Activated CD4-positive, alpha-beta memory T cell treated with anti-CD3 and anti-CD28 coated beads for 36 hours (primary cell): ENCODE data around the gene GLI1. TPM values are rescaled to one million over a fixed set of nuclear protein-coding genes. Genes with fewer than 3 reads are reported as not detected.
"Not testable (repeated sequence)": the region's sequence is repeated elsewhere in the genome, so short reads cannot be mapped to it uniquely, and the experiment has no call there.

ENCODE experiments used
- CTCF ChIA-PET: fragments of 350-600 bp; sonication (Branson Sonifier 250); formaldehyde crosslinking; loops from one replicate; lab custom pipeline; 2021; ENCODE audit warnings: antibody characterized with exemption, inconsistent platforms; lab: Charles Lee
- POLR2A ChIA-PET: fragments of 350-600 bp; sonication (Branson Sonifier 250); formaldehyde crosslinking; loops from one replicate; lab custom pipeline; 2021; ENCODE audit warnings: antibody characterized with exemption; lab: Charles Lee
- DNase-seq: peaks from one replicate; pipeline ENCODE4 v3.0.0-alpha.2; 2020
- H3K27ac Mint-ChIP-seq: one replicate; pipeline ENCODE4 v1.8.0; 2021; ENCODE audit warnings: mixed read lengths
- H3K27me3 Mint-ChIP-seq: one replicate; pipeline ENCODE4 v1.8.0; 2021; ENCODE audit warnings: mixed read lengths
- H3K36me3 Mint-ChIP-seq: one replicate; pipeline ENCODE4 v1.8.0; 2021; ENCODE audit warnings: mixed read lengths
- H3K4me1 Mint-ChIP-seq: one replicate; pipeline ENCODE4 v1.8.0; 2021; ENCODE audit warnings: low read depth, mixed read lengths
- H3K4me3 Mint-ChIP-seq: one replicate; pipeline ENCODE4 v1.8.0; 2021; ENCODE audit warnings: mild to moderate bottlenecking, mixed read lengths
- H3K9me3 Mint-ChIP-seq: one replicate; pipeline ENCODE4 v1.8.0; 2021; ENCODE audit warnings: mixed read lengths
- intact Hi-C: fragments of 100-400 bp; cut with micrococcal nuclease; formaldehyde crosslinking; loops from one replicate; pipeline ENCODE4 v1.15.1; 2023
- total RNA-seq, 2 experiments: library from RNA; stranded (reverse); gene quantifications; one replicate each; pipeline ENCODE4 v1.2.3, GENCODE V29; 2021

Gene GLI1
- total RNA-seq, 2 experiments from 2014 or later = 0.07 TPM; not detected in 1

DNA sequence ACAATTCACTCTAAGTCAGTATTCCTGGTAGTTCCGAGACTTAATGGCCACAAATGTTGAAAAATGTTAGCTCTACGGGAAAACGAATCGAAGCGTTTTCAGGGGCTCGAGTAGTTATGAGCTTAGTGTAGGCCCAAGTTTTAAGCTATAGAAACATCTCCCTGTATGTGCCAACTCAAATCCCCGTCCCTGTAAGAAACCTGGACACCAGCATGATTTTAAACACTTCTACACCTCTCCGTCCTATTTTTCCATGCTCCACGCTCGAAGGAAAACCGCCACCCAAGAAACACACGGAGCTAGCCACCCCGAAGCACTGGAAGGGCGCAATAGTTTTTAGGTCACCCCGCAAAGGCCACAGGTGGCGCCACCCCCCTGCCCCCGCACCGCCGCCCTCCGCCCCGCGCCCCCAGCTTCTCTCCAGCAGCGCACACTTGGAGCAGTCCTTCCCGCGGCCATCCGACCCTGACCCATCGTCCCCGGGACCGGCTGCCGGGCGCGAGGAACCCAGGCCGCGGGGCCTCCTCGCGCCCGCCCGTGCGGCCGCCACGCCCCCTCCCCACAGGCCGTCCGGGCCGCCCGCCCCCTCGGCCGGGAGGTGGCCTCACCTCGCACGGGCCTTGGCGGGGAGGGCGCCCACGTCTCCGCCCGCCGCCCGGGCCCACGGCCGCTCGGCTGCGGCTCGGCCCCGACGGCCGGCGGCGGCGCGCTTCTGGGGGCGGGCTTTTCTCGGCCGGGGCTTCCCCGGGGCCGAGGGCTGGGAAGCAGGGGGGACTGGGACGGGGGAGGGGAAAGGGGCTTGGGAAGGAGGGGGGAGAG lies 29.3 kb upstream of the GLI1 start:
- ChIA-PET CTCF (interaction anchor here (0.5 to 1.3 kb wide), 7 partner anchors 23 to 188 kb away, joined by 3 to 8 read pairs (median 3); partner anchors contain the start of genes GLI1 and INHBE), POLR2A (interaction anchor here (0.5 to 1.5 kb wide), 8 partner anchors 9 to 49 kb away, joined by 3 to 4 read pairs (median 3); partner anchors contain the start of genes ARHGAP9 and INHBE)
- Mint-ChIP-seq H3K27me3 (no peaks in the 10 kb centered on the region), H3K9me3 (no peaks in the 10 kb centered on the region), H3K4me1 (peaks cover 38% of the 10 kb centered on the region), H3K27ac (peak overlapping the region; percentile 99), H3K36me3 (peaks cover 4% of the 10 kb centered on the region), H3K4me3 (peak overlapping the region; percentile 97)
- peak; percentile 65 for DNase-seq
- intact Hi-C loops = loop anchor here (1.0 to 2.0 kb wide), 3 partner anchors 22 to 92 kb away; partner anchors contain the start of gene MBD6

DNA sequence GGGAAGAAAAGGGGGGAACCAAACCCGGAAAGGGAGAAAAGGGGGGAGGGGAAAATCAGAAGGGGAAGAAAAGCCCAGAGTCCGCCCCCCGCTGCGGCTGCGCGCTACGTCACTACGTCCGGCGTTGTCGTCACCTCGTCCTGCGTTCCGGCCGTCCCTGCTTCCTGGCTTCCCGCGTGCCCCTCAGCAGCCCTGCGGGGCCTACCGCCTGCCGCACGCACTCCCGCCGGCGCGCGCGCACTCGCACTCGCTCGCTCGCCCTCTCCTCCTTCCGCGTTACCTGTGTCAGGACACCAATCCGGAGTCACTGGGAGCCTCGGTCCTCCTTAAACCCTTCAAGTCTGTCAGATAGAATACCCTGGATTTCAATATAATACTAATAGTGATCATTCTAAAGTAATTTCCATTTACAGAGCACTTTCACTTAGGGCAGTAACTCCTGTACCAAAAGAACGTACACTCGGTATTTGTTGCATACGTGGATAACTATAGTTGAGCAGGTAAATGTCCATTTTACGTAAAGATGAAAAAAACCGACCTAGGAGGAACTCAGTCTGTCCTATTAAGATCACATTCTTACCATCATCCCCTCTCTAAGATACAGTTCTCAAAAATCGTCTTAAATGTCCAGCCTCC lies 28.5 kb upstream of the GLI1 start, which contains the start of gene R3HDM2:
TSS of gene R3HDM2 (minus strand) at position 113 of the 636 bp plus-strand sequence. CDS start 120,615 bp downstream, outside the sequence.
- Mint-ChIP-seq H3K9me3 (no peaks in the 10 kb centered on the region), H3K36me3 (peaks cover 4% of the 10 kb centered on the region), H3K4me1 (peaks cover 37% of the 10 kb centered on the region), H3K27ac (peak within 1 kb of the TSS; percentile 99), H3K27me3 (no peaks in the 10 kb centered on the region), H3K4me3 (peak within 1 kb of the TSS; percentile 97)
- CTCF ChIA-PET = interaction anchor here (1.2 to 1.3 kb wide), 2 partner anchors 22 to 192 kb away, joined by 4 read pairs; no protein-coding TSS in a partner anchor
- POLR2A ChIA-PET = no interaction called here
- DNase-seq = peak; percentile 97
- intact Hi-C loops = loop anchor here (1.0 to 2.0 kb wide), 4 partner anchors 22 to 151 kb away; partner anchors contain the start of gene MBD6

- CTCF ChIA-PET = interaction anchor here (1.0 to 1.6 kb wide), 4 partner anchors 21 to 192 kb away, joined by 3 to 6 read pairs (median 4); partner anchors contain the start of gene INHBE
- peak overlapping the region; percentile 99 for H3K27ac Mint-ChIP-seq
Observed at GRCh38 chr12:57431654-57432188, 27.9 kb upstream of the GLI1 start.

GRCh38 chr12:57433370-57433769 lies 26.2 kb upstream of the GLI1 start:
- no peak for DNase-seq
- Mint-ChIP-seq H3K4me1 (peaks cover 27% of the 10 kb centered on the region), H3K36me3 (peaks cover 4% of the 10 kb centered on the region), H3K4me3 (no peak overlapping the region), H3K9me3 (no peaks in the 10 kb centered on the region), H3K27ac (no peak overlapping the region), H3K27me3 (no peaks in the 10 kb centered on the region)
- intact Hi-C loops = no loop called here
- ChIA-PET CTCF (interaction anchor here (0.8 to 1.8 kb wide), 4 partner anchors 19 to 432 kb away, joined by 3 to 11 read pairs (median 4); partner anchors contain the start of genes GLI1 and INHBE), POLR2A (interaction anchor here (0.8 kb wide), 1 partner anchor 87 kb away, joined by 3 read pairs; no protein-coding TSS in a partner anchor)

More at GRCh38 chr12:57431654-57432188, 27.9 kb upstream of the GLI1 start:
- H3K4me1 Mint-ChIP-seq = peaks cover 32% of the 10 kb centered on the region
- H3K9me3 Mint-ChIP-seq = no peaks in the 10 kb centered on the region
- no peaks in the 10 kb centered on the region for H3K27me3 Mint-ChIP-seq
- intact Hi-C loops = loop anchor here (1.0 to 2.0 kb wide), 3 partner anchors 21 to 151 kb away; no protein-coding TSS in a partner anchor
- peak overlapping the region; percentile 89 for H3K4me3 Mint-ChIP-seq
- peaks cover 4% of the 10 kb centered on the region for H3K36me3 Mint-ChIP-seq
- POLR2A ChIA-PET = no interaction called here
- DNase-seq = no peak

DNA sequence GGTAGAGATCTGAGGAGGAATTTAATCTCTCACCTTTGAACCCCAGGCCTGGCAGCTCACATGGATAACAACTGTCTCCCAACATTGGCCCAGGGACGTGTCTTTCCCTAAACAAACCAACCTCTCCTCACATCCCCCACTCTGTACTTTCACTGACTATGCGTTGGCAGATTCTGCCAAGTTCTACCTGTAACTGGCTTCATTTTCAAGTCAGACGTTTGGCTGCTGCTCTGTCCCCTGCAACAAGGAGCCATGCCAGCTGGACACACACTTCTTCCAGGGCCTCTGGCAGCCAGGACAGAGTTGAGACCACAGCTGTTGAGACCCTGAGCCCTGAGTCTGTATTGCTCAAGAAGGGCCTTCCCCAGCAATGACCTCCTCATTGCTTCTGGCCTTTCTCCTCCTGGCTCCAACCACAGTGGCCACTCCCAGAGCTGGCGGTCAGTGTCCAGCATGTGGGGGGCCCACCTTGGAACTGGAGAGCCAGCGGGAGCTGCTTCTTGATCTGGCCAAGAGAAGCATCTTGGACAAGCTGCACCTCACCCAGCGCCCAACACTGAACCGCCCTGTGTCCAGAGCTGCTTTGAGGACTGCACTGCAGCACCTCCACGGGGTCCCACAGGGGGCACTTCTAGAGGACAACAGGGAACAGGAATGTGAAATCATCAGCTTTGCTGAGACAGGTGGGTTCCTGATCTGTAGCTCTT lies 24.9 kb upstream of the GLI1 start, which contains the start of gene INHBC:
TSS of gene INHBC (plus strand) at position 268 of the 707 bp plus-strand sequence. CDS start at position 371, 103 bp downstream.
- ChIA-PET POLR2A (no interaction called here), CTCF (interaction anchor here (1.6 to 2.4 kb wide), 3 partner anchors 18 to 25 kb away, joined by 7 to 11 read pairs (median 9); partner anchors contain the start of genes GLI1 and INHBE)
- H3K27ac Mint-ChIP-seq = no peak within 1 kb of the TSS
- intact Hi-C loops = no loop called here
- no peak within 1 kb of the TSS for H3K4me3 Mint-ChIP-seq
- no peak for DNase-seq
- no peaks in the 10 kb centered on the region for H3K36me3 Mint-ChIP-seq
- H3K4me1 Mint-ChIP-seq = peaks cover 21% of the 10 kb centered on the region
- H3K27me3 Mint-ChIP-seq = no peaks in the 10 kb centered on the region
- no peaks in the 10 kb centered on the region for H3K9me3 Mint-ChIP-seq

- Mint-ChIP-seq H3K27ac (no peak overlapping the region), H3K9me3 (no peaks in the 10 kb centered on the region), H3K4me3 (no peak overlapping the region), H3K27me3 (no peaks in the 10 kb centered on the region), H3K36me3 (no peaks in the 10 kb centered on the region), H3K4me1 (peaks cover 17% of the 10 kb centered on the region)
- ChIA-PET POLR2A (no interaction called here), CTCF (interaction anchor here (1.6 to 2.4 kb wide), 3 partner anchors 18 to 24 kb away, joined by 7 to 11 read pairs (median 9); partner anchors contain the start of genes GLI1 and INHBE)
- no peak for DNase-seq
- intact Hi-C loops = no loop called here
Observed at GRCh38 chr12:57435293-57435692, 24.3 kb upstream of the GLI1 start.

GRCh38 chr12:57438400-57438799 lies 21.2 kb upstream of the GLI1 start:
- no peak overlapping the region for H3K4me3 Mint-ChIP-seq
- intact Hi-C loops = no loop called here
- ChIA-PET CTCF (interaction anchor here (2.5 kb wide), 1 partner anchor 14 kb away, joined by 10 read pairs; no protein-coding TSS in a partner anchor), POLR2A (no interaction called here)
- H3K27me3 Mint-ChIP-seq = peaks cover 6% of the 10 kb centered on the region
- no peak overlapping the region for H3K27ac Mint-ChIP-seq
- H3K36me3 Mint-ChIP-seq = peaks cover 4% of the 10 kb centered on the region
- no peak for DNase-seq
- H3K4me1 Mint-ChIP-seq = peaks cover 4% of the 10 kb centered on the region
- H3K9me3 Mint-ChIP-seq = peaks cover 12% of the 10 kb centered on the region

- ChIA-PET POLR2A (no interaction called here), CTCF (interaction anchor here (0.7 to 1.3 kb wide), 4 partner anchors 11 to 227 kb away, joined by 3 to 5 read pairs (median 4); partner anchors contain the start of gene GLI1)
- Mint-ChIP-seq H3K4me3 (no peak overlapping the region), H3K36me3 (peaks cover 4% of the 10 kb centered on the region), H3K9me3 (peaks cover 12% of the 10 kb centered on the region), H3K27ac (no peak overlapping the region), H3K27me3 (peaks cover 6% of the 10 kb centered on the region), H3K4me1 (peaks cover 4% of the 10 kb centered on the region)
- intact Hi-C loops = no loop called here
- DNase-seq = no peak
Observed at GRCh38 chr12:57439762-57440266, 19.8 kb upstream of the GLI1 start.

- H3K4me1 Mint-ChIP-seq, H3K4me3 Mint-ChIP-seq, H3K27me3 Mint-ChIP-seq, DNase-seq, intact Hi-C loops, H3K27ac Mint-ChIP-seq, H3K36me3 Mint-ChIP-seq, POLR2A ChIA-PET: not testable (repeated sequence)
- CTCF ChIA-PET = interaction anchor here (0.7 to 2.3 kb wide), 2 partner anchors 11 to 213 kb away, joined by 3 to 8 read pairs; no protein-coding TSS in a partner anchor
- H3K9me3 Mint-ChIP-seq = peaks cover 12% of the 10 kb centered on the region
Observed at GRCh38 chr12:57441393-57441792, 18.2 kb upstream of the GLI1 start.

- intact Hi-C loops = no loop called here
- Mint-ChIP-seq H3K9me3 (peaks cover 12% of the 10 kb centered on the region), H3K27me3 (peaks cover 6% of the 10 kb centered on the region), H3K27ac (no peak overlapping the region), H3K4me1 (no peaks in the 10 kb centered on the region), H3K36me3 (peaks cover 4% of the 10 kb centered on the region), H3K4me3 (no peak overlapping the region)
- no peak for DNase-seq
- ChIA-PET CTCF (interaction anchor here (0.9 to 2.3 kb wide), 2 partner anchors 11 to 17 kb away, joined by 3 to 8 read pairs; partner anchors contain the start of gene GLI1), POLR2A (no interaction called here)
Observed at GRCh38 chr12:57441846-57442427, 17.6 kb upstream of the GLI1 start.
